GM12874 (cell line): ENCODE data around the gene CSRP1.

Experiments
- TF ChIP-seq, protein P1 (sequence below): IDR thresholded peaks from 2 replicates; pipeline ENCODE4 v1.5.1; 2011; ENCODE audit warnings: low read depth, mild to moderate bottlenecking, control low read depth, low read length, moderate library complexity; ENCODE audit not compliant: insufficient read depth

Gene CSRP1

DNA sequence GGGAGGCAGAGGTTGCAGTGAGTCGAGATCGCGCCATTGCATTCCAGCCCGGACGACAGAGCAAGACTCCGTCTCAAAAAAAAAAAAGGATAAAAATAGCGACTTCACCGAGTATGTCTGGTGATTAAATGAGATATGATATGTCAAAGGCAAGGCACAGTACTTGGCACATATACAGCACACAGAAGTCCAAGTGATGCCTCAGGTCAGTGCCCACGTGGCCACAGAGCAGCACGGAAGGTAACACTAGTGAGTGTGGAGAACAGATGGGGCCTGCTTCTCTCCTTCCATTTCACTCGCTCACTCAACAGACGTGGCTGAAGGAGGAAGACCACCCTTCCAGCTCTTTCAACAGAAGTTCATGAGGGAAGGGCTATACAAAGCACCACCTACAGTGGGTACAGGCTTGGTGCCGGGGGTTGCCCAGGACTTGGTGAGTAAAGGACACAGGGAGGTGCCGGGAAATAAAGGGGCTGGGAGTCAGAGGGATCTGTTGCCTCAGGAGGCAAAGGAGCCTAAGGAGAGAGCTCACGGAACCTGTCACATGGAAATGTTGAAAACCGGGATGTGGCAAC is 8.9 kb downstream of the CSRP1 start:
- TF ChIP-seq, protein P1, sequence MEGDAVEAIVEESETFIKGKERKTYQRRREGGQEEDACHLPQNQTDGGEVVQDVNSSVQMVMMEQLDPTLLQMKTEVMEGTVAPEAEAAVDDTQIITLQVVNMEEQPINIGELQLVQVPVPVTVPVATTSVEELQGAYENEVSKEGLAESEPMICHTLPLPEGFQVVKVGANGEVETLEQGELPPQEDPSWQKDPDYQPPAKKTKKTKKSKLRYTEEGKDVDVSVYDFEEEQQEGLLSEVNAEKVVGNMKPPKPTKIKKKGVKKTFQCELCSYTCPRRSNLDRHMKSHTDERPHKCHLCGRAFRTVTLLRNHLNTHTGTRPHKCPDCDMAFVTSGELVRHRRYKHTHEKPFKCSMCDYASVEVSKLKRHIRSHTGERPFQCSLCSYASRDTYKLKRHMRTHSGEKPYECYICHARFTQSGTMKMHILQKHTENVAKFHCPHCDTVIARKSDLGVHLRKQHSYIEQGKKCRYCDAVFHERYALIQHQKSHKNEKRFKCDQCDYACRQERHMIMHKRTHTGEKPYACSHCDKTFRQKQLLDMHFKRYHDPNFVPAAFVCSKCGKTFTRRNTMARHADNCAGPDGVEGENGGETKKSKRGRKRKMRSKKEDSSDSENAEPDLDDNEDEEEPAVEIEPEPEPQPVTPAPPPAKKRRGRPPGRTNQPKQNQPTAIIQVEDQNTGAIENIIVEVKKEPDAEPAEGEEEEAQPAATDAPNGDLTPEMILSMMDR, result no peak

DNA sequence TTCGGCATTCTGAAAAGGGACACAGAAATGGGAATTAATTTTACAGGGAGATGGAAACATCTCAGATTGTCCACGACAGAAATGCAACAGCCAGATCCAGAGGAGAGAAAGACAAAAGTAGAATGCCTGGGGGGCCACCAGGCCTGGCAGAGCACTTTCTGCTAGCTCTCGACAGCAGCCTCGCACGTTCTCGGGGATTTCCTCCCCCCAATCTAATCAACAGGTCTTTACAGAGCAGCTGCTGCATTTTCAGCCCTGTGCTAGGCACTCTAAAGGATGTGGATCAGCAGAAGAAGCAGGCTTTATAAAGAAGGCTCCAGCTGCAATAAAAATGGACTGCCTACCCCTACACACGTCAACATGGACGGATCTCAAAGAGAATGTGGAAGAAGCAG is 10.6 kb downstream of the CSRP1 start:
- TF ChIP-seq, protein P1, result no peak

DNA sequence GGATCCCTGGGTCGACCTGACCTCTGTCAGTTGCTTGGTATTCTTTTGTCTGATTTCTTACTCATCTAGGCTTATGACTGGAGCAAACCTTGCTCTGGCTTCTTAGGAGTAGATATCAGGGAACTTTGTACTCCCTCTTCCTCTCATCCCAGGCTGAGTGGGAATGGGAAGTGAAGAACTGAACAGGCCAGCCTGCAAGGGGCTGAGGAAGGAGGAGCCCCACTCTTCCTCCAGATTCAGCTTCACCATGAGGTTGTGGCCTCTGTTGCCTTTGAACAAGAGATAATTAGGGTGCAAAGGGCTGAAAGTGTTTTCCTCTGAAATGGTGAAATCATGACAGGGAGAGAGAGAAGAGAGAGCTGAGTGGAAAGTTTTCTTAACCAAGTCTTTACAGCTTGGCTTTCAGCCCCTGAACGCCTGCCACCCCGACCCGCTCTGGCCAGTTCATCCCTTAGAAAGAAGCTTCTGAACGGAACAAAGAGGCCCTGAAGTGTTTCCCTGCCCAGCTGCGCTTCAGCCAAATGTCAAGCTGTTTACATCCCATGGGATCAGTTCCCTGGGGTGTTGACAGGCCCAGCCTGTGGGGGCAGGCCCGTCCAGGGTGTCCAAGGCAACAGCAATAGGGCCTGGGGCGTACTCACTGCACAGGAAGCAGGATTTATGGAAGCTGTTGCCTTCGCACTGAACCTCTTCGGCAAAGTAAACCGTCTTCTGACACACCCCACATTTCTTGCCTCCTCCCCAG is 11.2 kb downstream of the CSRP1 start:
- TF ChIP-seq, protein P1, result no peak

DNA sequence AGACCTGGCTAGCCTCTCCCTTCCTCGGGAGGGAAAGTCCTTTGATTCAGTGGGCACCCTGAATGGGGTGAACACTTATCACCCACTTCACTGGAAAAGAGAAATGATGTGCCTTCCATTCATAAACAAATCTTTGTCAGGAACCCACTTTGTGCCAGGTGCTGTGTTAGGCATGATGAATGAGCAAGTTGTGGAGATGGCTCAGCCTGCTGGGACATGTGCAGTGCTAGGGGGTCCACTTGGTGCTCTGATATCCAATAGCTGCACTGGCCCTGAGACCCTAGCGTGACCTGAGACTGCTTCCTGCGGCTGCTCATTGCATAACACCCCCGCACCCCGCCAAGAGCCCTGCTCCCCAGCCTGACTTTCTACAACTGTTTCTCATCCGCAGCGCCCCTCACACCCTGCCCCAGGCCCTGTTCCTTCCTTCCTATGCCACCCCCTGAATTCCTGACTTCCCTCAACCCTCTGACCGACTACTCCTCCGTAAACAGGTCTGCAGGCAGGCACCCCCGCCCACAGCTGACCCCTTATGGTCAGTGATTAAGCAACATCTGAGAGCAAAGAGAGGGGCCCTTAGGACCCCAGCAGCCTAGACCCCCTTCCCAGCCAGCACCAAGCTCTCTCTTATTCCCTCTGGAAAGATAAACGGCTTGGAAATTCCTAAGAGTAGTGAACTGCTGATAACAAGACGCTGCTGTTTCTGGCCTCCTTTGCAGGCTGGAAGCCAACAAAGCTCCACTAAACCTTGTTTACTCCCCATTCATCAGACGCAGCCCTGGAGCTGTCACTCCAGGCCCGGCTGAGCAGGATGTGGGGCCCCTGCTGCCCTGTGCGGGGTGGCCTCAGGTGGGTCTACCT is 12.9 kb downstream of the CSRP1 start:
- TF ChIP-seq, protein P1, result no peak

DNA sequence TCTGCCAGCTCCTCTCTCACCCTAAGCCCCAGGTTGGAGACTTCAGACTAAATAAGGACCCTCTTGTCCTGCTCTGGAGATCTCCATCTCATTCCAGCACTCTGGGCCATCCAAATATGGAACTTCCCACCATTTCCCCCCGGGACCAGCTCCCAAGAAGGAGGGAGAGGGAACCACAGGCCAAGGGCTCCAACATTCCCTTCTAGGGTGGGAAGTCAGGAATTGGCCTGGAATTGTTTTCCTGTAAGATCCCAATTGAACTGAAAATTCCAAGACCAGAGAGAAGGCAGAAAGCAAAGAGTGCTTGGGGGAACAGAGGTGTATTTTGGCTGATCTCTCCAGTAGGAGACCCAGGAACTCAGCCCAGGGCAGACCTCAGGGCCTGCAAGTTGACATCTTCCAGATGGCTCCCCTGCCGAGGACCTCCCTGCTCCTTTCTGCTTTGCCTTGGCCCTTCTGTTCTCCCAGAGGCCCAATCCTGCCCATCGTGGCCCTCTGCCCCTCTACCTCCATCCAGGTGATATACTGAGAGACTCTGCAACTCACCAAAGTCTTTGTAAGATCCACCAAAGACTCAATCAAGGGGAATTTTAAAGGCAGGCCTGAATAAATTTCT is 14.9 kb downstream of the CSRP1 start:
- TF ChIP-seq, protein P1, result no peak

DNA sequence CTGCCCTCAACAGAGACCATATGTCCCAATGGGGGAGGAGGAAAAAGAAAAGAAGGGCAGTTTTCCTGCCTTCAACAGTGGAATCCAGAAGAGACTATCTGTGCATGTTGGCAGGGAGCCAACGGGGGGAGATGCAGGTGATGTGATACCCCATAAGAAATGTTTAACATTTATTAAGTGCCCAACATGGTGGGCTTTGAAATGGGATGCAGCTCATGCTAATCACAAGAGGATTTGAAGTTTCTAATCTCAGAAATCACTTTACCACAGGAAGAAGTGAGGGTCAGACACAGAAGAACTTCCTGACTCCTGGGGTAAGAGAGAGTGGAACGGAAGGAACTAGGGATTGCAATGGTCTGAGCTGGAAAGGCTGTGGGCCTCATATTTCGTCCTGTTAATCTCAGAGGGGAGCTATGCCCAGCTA is 16.2 kb downstream of the CSRP1 start:
- TF ChIP-seq, protein P1, result no peak
